Measurements from ENCODE around the gene NCK2.
"Not testable (repeated sequence)": the region's sequence is repeated elsewhere in the genome, so short reads cannot be mapped to it uniquely, and the experiment has no call there.

The NCK2 gene

GRCh38 chr2:105889046-105889445 lies 144.3 kb downstream of the NCK2 start:
- DNase-seq (ENCODE audit: low read depth in 2 of 2), result no peak

DNA sequence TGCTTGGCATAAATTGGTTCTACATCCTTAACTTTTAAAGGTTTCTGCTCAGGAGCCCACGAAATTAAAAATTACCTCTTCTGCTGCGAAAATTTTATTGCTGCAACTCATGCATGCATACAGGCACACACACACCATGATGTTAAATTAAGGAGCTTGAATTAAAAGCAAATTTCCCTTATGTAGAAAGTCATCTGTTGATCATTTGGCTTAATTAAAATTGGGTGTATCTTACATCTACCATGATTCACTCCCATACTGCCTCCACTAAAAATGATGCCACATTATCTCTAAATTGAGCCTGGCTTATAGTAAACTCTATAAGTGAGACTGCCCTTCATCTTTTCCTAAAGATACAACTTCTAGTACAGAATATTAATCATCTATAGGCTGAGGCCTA lies 145.4 kb downstream of the NCK2 start:
- no peak for DNase-seq (ENCODE audit: low read depth in 2 of 2)

DNA sequence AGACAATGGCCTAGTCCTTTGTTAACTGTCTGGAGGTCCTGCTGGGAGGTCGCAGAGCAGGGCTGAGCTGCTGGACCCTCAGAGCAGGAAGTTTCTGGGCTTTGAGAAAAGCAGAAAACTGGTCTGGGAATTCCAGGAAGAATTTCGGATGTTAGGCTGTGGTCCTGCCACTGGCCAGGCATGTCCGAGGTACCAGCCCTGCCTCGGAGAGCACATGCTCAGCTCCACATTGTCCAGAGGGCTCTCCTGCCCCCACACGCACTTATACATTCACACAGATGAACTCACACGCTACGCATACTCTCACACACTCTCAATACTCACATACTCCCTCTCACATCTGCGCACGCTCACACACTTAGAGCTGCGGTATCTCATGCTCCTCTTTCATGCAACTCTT lies 146.1 kb downstream of the NCK2 start:
- DNase-seq (ENCODE audit: low read depth in 2 of 2), result no peak

- no peak for DNase-seq (ENCODE audit: low read depth in 2 of 2)
Measured at GRCh38 chr2:105893011-105893995, 148.6 kb downstream of the NCK2 start.

- DNase-seq (ENCODE audit: low read depth in 2 of 2), result no peak
Measured at GRCh38 chr2:105894327-105894944, 149.7 kb downstream of the NCK2 start.

DNA sequence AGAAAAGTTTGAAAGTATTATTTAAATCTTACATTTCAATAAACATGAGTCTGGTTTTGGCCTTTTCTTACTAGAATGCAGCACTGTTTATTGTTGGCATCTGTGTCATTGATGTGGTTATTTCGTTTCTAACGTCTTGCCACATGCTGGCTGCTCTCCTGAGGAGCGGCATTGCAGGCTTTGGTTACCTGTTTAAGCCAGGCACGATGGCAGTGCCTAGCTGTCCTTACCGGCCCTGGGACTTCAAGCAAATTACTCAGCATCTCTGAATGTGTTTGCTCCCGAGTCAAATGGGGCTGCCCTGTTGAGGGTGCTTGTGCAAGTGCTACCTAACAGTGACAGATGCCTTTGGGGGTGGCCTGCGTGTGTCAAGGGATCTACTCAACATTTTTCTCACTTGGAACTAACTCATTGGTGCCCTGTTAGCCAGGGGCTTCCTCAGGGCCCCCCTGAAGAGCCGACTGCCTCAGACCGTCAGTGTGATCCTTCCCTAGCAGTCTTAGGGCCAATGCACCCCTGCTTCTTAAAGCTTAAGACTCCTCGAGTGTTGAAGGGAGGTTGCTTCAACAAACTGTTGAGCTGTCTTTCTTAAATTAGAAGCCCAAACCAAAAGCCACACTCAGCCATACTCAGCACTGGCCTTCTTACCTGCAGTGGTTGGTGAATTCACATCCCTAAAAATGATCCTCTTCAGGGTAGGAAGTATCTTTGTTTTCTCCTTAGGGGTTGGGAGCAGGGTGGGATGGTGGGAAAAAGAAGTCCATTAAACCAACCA lies 151.5 kb downstream of the NCK2 start:
- no peak for DNase-seq (ENCODE audit: low read depth in 2 of 2)

- DNase-seq (ENCODE audit: low read depth in 2 of 2), result no peak
Measured at GRCh38 chr2:105896765-105897163, 152.1 kb downstream of the NCK2 start.

- not testable (repeated sequence) for DNase-seq (ENCODE audit: low read depth in 2 of 2)
Measured at GRCh38 chr2:105897694-105898093, 153.0 kb downstream of the NCK2 start.

- no peak for DNase-seq (ENCODE audit: low read depth in 2 of 2)
Measured at GRCh38 chr2:105903051-105903674, 158.5 kb downstream of the NCK2 start.

- DNase-seq (ENCODE audit: low read depth in 2 of 2), result no peak
Measured at GRCh38 chr2:105904938-105905337, 160.2 kb downstream of the NCK2 start.

GRCh38 chr2:105906481-105906880 lies 161.8 kb downstream of the NCK2 start:
- no peak for DNase-seq (ENCODE audit: low read depth in 2 of 2)

DNA sequence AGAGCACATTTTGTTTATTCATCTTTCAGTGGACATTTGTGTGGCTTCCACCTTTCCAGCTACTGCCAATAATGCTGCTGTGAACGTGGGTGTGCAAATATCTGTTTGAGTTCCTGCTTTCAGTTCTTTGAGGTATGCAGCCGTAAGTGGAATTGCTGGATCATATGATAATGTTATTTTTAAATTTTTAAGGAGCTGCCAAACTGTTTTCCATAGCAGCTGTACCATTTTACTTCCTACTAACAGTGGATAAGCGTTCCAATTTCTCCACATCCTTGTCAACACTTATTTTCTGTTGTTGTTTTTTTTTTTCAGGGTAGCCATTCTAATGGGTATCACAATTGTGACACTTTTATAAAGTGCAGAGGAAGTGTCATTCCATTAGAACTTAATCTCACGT lies 162.5 kb downstream of the NCK2 start:
- DNase-seq (ENCODE audit: low read depth in 2 of 2), result no peak

DNA sequence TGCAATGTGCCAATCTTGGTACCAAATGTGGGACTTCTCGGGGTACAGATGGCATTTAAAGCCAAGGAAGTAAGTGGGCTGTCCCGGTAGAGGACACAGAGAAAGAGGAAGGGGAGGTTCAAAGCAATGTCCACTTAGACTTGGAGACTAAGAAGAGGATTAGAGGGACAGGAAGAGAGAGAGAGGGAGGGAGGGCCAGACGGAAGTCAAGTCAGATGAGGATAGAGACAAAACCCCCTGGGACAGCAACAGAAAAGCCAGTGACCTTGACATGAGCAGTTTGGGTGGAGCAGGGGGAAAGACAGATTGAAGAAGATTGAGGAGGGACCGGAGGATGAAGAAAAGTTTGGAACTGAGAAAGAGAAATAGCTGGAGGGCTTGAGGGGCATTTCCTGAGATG lies 164.5 kb downstream of the NCK2 start:
- DNase-seq (ENCODE audit: low read depth in 2 of 2), result no peak

DNA sequence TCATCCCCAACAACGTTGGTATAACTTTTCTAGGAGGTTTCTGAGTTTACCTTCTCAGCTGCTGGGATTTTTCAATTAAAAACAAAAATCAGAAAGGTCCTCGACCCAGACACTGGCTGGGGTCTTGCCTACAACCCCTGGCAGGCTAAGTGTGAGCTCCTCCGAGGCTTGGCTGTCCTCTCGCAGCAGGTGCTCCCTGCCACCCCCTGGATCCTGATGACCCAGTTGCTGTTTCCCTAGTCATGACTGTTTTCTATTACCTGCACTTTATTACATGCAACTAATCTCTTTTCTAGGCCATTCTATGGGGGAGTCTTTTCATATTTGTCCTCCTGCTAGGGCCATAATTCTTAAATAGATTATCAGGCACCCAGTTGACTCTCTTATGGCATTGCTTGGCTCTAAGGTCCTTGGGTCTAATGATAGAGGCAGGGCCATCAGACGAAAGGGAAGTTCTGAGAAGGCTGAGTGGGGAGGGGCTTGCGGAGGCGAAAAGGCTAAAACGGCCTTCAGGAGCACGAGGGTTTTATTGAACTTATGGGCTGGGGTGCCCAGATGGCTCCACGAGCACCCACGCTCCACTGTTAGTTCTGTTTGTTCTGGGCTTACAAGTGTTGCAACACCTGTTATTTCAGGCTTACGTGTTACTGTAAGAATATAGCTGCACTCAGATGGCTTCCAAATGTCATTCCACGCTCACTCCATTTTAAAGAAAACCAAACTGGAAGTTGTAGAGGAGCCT lies 166.0 kb downstream of the NCK2 start:
- DNase-seq (ENCODE audit: low read depth in 2 of 2), result no peak

DNA sequence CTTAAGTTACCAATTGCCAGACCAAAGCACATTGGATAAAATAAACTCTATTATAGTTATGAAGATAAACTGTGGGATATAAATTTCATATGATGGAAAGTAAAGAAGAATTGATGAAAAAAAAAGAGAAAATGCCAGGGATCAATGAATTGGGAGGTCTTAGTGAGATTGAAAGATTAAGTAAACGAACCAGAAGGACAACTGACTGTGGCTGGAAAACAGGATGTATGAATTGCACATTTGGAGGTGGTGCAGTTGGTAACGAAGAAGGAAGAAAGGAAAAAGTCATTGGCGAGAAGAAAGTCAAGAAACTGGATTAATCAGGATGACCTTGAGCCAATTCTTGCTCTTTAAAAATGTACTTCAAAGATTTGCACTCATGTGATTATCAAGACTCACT lies 166.7 kb downstream of the NCK2 start:
- DNase-seq (ENCODE audit: low read depth in 2 of 2), result no peak

GRCh38 chr2:105912081-105912480 lies 167.4 kb downstream of the NCK2 start:
- DNase-seq (ENCODE audit: low read depth in 2 of 2), result no peak

DNA sequence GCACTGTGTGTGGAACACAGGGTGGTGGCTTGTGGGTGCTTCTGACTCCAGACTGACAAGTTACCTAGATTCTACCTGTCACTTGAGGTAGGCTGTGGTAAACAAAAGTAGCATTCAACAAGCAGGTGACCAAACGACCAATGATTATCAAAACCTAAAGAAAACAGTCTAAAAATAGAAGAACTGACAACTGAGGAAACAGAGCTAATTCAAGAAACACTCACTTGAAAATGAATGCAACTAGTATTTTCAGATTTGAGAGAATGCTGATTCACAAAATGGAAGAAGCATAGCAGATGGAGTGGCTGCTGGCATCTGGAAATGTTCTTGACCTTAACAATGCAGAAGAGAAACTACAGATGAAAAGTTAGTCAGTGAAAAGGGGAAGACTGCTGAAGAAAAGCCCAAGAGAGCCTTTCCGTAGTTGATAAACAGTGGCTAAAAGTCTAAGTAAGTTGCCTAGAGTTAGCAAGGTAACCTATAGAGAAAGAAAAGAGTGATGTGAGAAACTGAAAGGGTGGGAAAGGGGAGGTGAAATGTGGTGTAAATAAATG lies 170.4 kb downstream of the NCK2 start:
- no peak for DNase-seq (ENCODE audit: low read depth in 2 of 2)

DNA sequence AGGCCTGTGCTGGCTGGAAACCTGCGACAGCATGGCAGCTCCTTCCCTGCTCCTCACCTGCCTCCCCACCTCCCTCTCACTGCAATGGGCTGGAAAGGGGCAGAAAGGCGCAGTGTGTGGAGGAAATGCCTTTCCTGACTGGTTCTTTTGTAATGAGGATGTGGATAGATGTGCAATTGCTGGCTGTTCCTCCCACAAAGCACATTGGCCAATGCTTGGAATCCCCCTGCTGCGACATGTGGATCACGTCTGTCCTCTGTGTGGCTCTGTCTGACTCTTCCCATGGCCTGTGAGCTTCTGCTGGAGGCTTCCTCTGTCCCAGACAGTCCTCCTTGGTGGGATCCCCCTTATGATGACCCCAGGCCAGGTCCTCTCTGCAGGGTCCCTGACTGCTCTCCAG lies 172.5 kb downstream of the NCK2 start:
- no peak for DNase-seq (ENCODE audit: low read depth in 2 of 2)

DNA sequence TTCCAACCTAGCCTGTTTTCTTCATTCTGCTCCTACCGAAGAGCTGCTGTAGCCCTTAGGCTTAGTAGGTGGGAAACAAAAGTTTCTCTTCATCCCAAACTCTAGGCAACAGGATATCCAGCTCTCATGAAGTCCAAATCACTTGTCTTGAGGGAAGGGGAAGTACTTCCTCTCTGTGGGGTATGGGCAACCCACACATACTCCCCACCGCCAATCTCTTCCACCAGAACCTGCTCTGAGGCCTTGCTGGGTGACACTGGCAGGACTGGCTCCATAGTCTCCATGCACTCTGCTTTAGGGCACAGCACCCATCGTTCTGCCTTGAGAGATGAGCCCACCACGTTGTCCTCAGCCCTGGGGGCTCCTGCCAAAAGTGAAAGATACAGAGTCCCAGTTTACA lies 173.0 kb downstream of the NCK2 start:
- no peak for DNase-seq (ENCODE audit: low read depth in 2 of 2)

- DNase-seq (ENCODE audit: low read depth in 2 of 2), result no peak
Measured at GRCh38 chr2:105919191-105919811, 174.6 kb downstream of the NCK2 start.
